ENCODE results near the gene TMEFF2. TPM values are rescaled to one million over a fixed set of nuclear protein-coding genes. Genes with fewer than 3 reads are reported as not detected.

The TMEFF2 gene
- total and polyA plus RNA-seq, 2 experiments from 2014 or later, result 1.7 to 2.2 TPM

GRCh38 chr2:191905336-191905735, 289.4 kb downstream of the TMEFF2 start:
- ATAC-seq, result peak; percentile 68
- no peak overlapping the region for H3K4me3 ChIP-seq
- H3K27ac Mint-ChIP-seq, result peak overlapping the region; percentile 38; the same call in 1 of the 2 replicates

More at GRCh38 chr2:191905336-191905735, 289.4 kb downstream of the TMEFF2 start:
- Histone ChIP-seq H3F3A (replicated peaks; ENCODE audit: low read depth) (no peaks in the 10 kb centered on the region), H2AFZ (no peak overlapping the region), H3K4me1 (ENCODE audit: insufficient read depth) (peaks cover 4% of the 10 kb centered on the region), H3K4me2 (no peak overlapping the region), H3K79me2 (replicated peaks; ENCODE audit: insufficient read depth) (no peaks in the 10 kb centered on the region), H3K36me3 (ENCODE audit: insufficient read depth) (peaks cover 5% of the 10 kb centered on the region; the same call in 1 of the 2 replicates), H3K9me2 (ENCODE audit: insufficient read depth) (no peaks in the 10 kb centered on the region), H3K27ac (ENCODE audit: low read depth) (no peak overlapping the region), H3K27me3 (ENCODE audit: insufficient read depth) (no peaks in the 10 kb centered on the region), H4K20me1 (replicated peaks; ENCODE audit: insufficient read depth) (no peaks in the 10 kb centered on the region)
- peaks cover 23% of the 10 kb centered on the region for H3K9me3 Mint-ChIP-seq
- DNase-seq (ENCODE audit: low spot score), result peak; percentile 49
- H3K36me3 Mint-ChIP-seq (ENCODE audit: low read depth), result peaks cover 24% of the 10 kb centered on the region; the same call in 2 of the 3 replicates
- H3K4me3 Mint-ChIP-seq, result no peak overlapping the region
- H3K27me3 Mint-ChIP-seq (ENCODE audit: insufficient read depth, low read depth, poor library complexity), result no peaks in the 10 kb centered on the region
- peaks cover 32% of the 10 kb centered on the region for H3K4me1 Mint-ChIP-seq
- TF ChIP-seq ZNF114 (CRISPR knock-in tag; IDR thresholded peaks at IDR 0.05) (no peak), NANOG (IDR thresholded peaks at IDR 0.05; ENCODE audit: borderline replicate concordance) (peak; percentile 44; the same call in 1 of the 2 replicates)
- TF ChIP-seq, protein P1, sequence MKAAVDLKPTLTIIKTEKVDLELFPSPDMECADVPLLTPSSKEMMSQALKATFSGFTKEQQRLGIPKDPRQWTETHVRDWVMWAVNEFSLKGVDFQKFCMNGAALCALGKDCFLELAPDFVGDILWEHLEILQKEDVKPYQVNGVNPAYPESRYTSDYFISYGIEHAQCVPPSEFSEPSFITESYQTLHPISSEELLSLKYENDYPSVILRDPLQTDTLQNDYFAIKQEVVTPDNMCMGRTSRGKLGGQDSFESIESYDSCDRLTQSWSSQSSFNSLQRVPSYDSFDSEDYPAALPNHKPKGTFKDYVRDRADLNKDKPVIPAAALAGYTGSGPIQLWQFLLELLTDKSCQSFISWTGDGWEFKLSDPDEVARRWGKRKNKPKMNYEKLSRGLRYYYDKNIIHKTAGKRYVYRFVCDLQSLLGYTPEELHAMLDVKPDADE (IDR thresholded peaks at IDR 0.05), result peak; percentile 50; the same call in 1 of the 2 replicates
- TF ChIP-seq, protein P2, sequence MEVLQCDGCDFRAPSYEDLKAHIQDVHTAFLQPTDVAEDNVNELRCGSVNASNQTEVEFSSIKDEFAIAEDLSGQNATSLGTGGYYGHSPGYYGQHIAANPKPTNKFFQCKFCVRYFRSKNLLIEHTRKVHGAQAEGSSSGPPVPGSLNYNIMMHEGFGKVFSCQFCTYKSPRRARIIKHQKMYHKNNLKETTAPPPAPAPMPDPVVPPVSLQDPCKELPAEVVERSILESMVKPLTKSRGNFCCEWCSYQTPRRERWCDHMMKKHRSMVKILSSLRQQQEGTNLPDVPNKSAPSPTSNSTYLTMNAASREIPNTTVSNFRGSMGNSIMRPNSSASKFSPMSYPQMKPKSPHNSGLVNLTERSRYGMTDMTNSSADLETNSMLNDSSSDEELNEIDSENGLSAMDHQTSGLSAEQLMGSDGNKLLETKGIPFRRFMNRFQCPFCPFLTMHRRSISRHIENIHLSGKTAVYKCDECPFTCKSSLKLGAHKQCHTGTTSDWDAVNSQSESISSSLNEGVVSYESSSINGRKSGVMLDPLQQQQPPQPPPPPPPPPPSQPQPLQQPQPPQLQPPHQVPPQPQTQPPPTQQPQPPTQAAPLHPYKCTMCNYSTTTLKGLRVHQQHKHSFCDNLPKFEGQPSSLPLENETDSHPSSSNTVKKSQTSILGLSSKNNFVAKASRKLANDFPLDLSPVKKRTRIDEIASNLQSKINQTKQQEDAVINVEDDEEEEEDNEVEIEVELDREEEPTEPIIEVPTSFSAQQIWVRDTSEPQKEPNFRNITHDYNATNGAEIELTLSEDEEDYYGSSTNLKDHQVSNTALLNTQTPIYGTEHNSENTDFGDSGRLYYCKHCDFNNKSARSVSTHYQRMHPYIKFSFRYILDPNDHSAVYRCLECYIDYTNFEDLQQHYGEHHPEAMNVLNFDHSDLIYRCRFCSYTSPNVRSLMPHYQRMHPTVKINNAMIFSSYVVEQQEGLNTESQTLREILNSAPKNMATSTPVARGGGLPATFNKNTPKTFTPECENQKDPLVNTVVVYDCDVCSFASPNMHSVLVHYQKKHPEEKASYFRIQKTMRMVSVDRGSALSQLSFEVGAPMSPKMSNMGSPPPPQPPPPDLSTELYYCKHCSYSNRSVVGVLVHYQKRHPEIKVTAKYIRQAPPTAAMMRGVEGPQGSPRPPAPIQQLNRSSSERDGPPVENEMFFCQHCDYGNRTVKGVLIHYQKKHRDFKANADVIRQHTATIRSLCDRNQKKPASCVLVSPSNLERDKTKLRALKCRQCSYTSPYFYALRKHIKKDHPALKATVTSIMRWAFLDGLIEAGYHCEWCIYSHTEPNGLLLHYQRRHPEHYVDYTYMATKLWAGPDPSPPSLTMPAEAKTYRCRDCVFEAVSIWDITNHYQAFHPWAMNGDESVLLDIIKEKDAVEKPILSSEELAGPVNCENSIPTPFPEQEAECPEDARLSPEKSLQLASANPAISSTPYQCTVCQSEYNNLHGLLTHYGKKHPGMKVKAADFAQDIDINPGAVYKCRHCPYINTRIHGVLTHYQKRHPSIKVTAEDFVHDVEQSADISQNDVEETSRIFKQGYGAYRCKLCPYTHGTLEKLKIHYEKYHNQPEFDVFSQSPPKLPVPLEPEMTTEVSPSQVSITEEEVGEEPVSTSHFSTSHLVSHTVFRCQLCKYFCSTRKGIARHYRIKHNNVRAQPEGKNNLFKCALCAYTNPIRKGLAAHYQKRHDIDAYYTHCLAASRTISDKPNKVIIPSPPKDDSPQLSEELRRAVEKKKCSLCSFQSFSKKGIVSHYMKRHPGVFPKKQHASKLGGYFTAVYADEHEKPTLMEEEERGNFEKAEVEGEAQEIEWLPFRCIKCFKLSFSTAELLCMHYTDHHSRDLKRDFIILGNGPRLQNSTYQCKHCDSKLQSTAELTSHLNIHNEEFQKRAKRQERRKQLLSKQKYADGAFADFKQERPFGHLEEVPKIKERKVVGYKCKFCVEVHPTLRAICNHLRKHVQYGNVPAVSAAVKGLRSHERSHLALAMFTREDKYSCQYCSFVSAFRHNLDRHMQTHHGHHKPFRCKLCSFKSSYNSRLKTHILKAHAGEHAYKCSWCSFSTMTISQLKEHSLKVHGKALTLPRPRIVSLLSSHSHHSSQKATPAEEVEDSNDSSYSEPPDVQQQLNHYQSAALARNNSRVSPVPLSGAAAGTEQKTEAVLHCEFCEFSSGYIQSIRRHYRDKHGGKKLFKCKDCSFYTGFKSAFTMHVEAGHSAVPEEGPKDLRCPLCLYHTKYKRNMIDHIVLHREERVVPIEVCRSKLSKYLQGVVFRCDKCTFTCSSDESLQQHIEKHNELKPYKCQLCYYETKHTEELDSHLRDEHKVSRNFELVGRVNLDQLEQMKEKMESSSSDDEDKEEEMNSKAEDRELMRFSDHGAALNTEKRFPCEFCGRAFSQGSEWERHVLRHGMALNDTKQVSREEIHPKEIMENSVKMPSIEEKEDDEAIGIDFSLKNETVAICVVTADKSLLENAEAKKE (CRISPR knock-in tag; IDR thresholded peaks at IDR 0.05), result peak; percentile 51; the same call in 1 of the 2 replicates
